Liver (tissue), 9 donors: ENCODE results near the gene ZNF562. TPM values are rescaled to one million over a fixed set of nuclear protein-coding genes. Genes with fewer than 3 reads are reported as not detected.

Experiments
- DNase-seq: peaks from one replicate; pipeline ENCODE4 v3.0.0-alpha.2; 2017; ENCODE audit warnings: low spot score
- H3K27ac ChIP-seq, 2 donors: one replicate each; pipeline ENCODE4 v1.7.0; 2013; ENCODE audit warnings: inconsistent platforms in 2 of 2, low read length in 2 of 2, control low read depth in 1 of 2, low read depth in 1 of 2, mild to moderate bottlenecking in 1 of 2
- H3K27me3 ChIP-seq, 4 donors: one replicate each; pipeline versions ENCODE4 v1.6.1 to v1.7.0; 2013; ENCODE audit warnings: low read length in 3 of 4, inconsistent platforms in 1 of 4, mild to moderate bottlenecking in 1 of 4, moderate library complexity in 1 of 4; ENCODE audit not compliant: control insufficient read depth in 4 of 4, insufficient read depth in 4 of 4
- H3K36me3 ChIP-seq, 4 donors: one replicate each; pipeline versions ENCODE4 v1.6.1 to v1.7.0; 2013; ENCODE audit warnings: low read length in 3 of 4, mild to moderate bottlenecking in 3 of 4, low read depth in 1 of 4, moderate library complexity in 1 of 4; ENCODE audit not compliant: control insufficient read depth in 4 of 4, insufficient read depth in 3 of 4
- H3K4me1 ChIP-seq, 4 donors: one replicate each; pipeline versions ENCODE4 v1.6.1 to v1.7.0; 2013; ENCODE audit warnings: low read length in 3 of 4, mild to moderate bottlenecking in 3 of 4, moderate library complexity in 1 of 4; ENCODE audit not compliant: control insufficient read depth in 4 of 4, insufficient read depth in 4 of 4
- H3K4me3 ChIP-seq, 3 donors: one replicate each; pipeline versions ENCODE4 v1.6.1 to v1.7.0; 2013; ENCODE audit warnings: low read length in 3 of 3, control low read depth in 1 of 3, low read depth in 1 of 3, mild to moderate bottlenecking in 1 of 3
- H3K9ac ChIP-seq, 2 donors: one replicate each; pipeline ENCODE4 v1.7.0; 2013; ENCODE audit warnings: low read length in 2 of 2, mild to moderate bottlenecking in 2 of 2, moderate library complexity in 2 of 2, control low read depth in 1 of 2, low read depth in 1 of 2
- H3K9me3 ChIP-seq, 4 donors: one replicate each; pipeline versions ENCODE4 v1.6.1 to v1.7.0; 2013; ENCODE audit warnings: low read length in 3 of 4; ENCODE audit not compliant: control insufficient read depth in 4 of 4
- ATF3 ChIP-seq: IDR thresholded peaks from 2 replicates; pipeline ENCODE4 v1.6.1; 2016; ENCODE audit warnings: antibody characterized with exemption
- CTCF ChIP-seq: fragments of 150-350 bp; IDR thresholded peaks from 2 replicates; pipeline ENCODE4 v1.5.1; 2017; ENCODE audit warnings: improper control_type of control experiment, low read depth, low read length; ENCODE audit not compliant: missing input control
- EGR1 ChIP-seq, 2 donors: IDR thresholded peaks; 2 replicates each; pipeline ENCODE4 v1.6.1; 2016 to 2018; ENCODE audit warnings: antibody characterized with exemption in 2 of 2, low read depth in 2 of 2
- GABPA ChIP-seq, 2 donors: IDR thresholded peaks in 1 of 2; conservative IDR thresholded peaks in 1 of 2; 2 replicates each; pipeline ENCODE4 v1.6.1; 2016; ENCODE audit warnings: antibody characterized with exemption in 2 of 2, mild to moderate bottlenecking in 1 of 2, moderate library complexity in 1 of 2
- JUND ChIP-seq, 2 donors: IDR thresholded peaks; 2 replicates each; pipeline ENCODE4 v1.6.1; 2016; ENCODE audit warnings: antibody characterized with exemption in 2 of 2
- RAD21 ChIP-seq, 2 donors: IDR thresholded peaks; 2 replicates each; pipeline ENCODE4 v1.6.1; 2016; ENCODE audit warnings: antibody characterized with exemption in 2 of 2, mild to moderate bottlenecking in 2 of 2
- SP1 ChIP-seq: IDR thresholded peaks from 2 replicates; pipeline ENCODE4 v1.6.1; 2018; ENCODE audit warnings: antibody characterized with exemption, mild to moderate bottlenecking
- ZBTB33 ChIP-seq: IDR thresholded peaks from 2 replicates; pipeline ENCODE4 v1.6.1; 2016; ENCODE audit warnings: antibody characterized with exemption
- WGBS: extraction: QIAGEN DNeasy Blood & Tissue Kit; methylation state at CpG from one replicate; pipeline ENCODE4 v1.1.7; 2013; 5-methylcytosine and 5-hydroxymethylcytosine counted together
- polyA plus RNA-seq, 2 donors: library from polyadenylated mRNA; stranded (reverse) in 1 of 2; unstranded in 1 of 2; fragments of 200-250 nt in 1 of 2; fragments of >200 nt in 1 of 2; fragmentation: Nextera tagmentation in 1 of 2; extraction: Ambion mirVana in 1 of 2; gene quantifications; one replicate each; pipeline versions ENCODE4 v1.2.1 to v1.2.3, GENCODE V29; 2013 to 2015
- total RNA-seq, 2 donors: library from RNA; depleted of rRNA; stranded (reverse); fragments of >200 nt; gene quantifications; one replicate each; pipeline ENCODE4 v1.2.3, GENCODE V29; 2014
- donor health status: healthy.
- donor health status: healthy.
- donor health status: healthy.
- donor health status: healthy.
- donor health status: healthy.

ZNF562 gene
- total and polyA plus RNA-seq, 4 donors: 4.1 to 14.9 (median 9.0) TPM

GRCh38 chr19:9597027-9597426, 77.9 kb downstream of the ZNF562 start:
- no peak overlapping the region for H3K4me3 ChIP-seq
- 84% methylated on average over 3 of the region's 3 CpGs for WGBS
- TF ChIP-seq RAD21 (IDR thresholded peaks at IDR 0.05) (no peak), SP1 (no peak), ATF3 (no peak), CTCF (no peak), GABPA (IDR thresholded peaks at IDR 0.05 in 1 of 2, conservative IDR thresholded peaks at IDR 0.05 in 1 of 2) (no peak), EGR1 (IDR thresholded peaks at IDR 0.05; ENCODE audit: low read depth in 2 of 2) (no peak), JUND (IDR thresholded peaks at IDR 0.05) (no peak), ZBTB33 (no peak)
- no peak for DNase-seq
- no peaks in the 10 kb centered on the region for H3K27me3 ChIP-seq
- no peaks in the 10 kb centered on the region for H3K4me1 ChIP-seq
- no peaks in the 10 kb centered on the region for H3K36me3 ChIP-seq
- H3K27ac ChIP-seq: no peak overlapping the region
- H3K9ac ChIP-seq: no peak overlapping the region
- H3K9me3 ChIP-seq: peaks cover 0 to 13% (median 6%) of the 10 kb centered on the region in 4 donors

Other genes with a start within 250 kb of the ZNF562 start
- gene ZNF266, start 239.5 kb downstream of the ZNF562 start, total RNA-seq: 10 to 100 TPM; 11.5 to 14.1 TPM
- gene ZNF266, start 239.5 kb downstream of the ZNF562 start, polyA plus RNA-seq: 1 to 10 TPM; 3.2 to 4.9 TPM
- not detected for gene ZNF560, start 176.5 kb downstream of the ZNF562 start, total RNA-seq
- gene ZNF560, start 176.5 kb downstream of the ZNF562 start, polyA plus RNA-seq: not detected
- gene ZNF426, start 136.5 kb downstream of the ZNF562 start, total RNA-seq: 1 to 10 TPM; 4.4 to 6.8 TPM
- gene ZNF426, start 136.5 kb downstream of the ZNF562 start, polyA plus RNA-seq: 1 to 10 TPM in 1 of 2 donors, under 1 TPM in 1; 0.75 to 1.3 TPM
- 10 to 100 TPM; 19.8 to 23.5 TPM for gene ZNF121, start 90.6 kb downstream of the ZNF562 start, total RNA-seq
- gene ZNF121, start 90.6 kb downstream of the ZNF562 start, polyA plus RNA-seq: 1 to 10 TPM; 1.7 to 3.7 TPM
- gene ZNF561, start 53.9 kb downstream of the ZNF562 start, total RNA-seq: 10 to 100 TPM; 14.3 to 26.8 TPM
- gene ZNF561, start 53.9 kb downstream of the ZNF562 start, polyA plus RNA-seq: 10 to 100 TPM in 1 of 2 donors, 1 to 10 TPM in 1; 8.5 to 11.5 TPM
- 1 to 10 TPM; 6.6 to 9.4 TPM for gene ZNF846, start 93.6 kb upstream of the ZNF562 start, total RNA-seq
- 1 to 10 TPM; 1.6 to 6.7 TPM for gene ZNF846, start 93.6 kb upstream of the ZNF562 start, polyA plus RNA-seq
- gene FBXL12, start 144.0 kb upstream of the ZNF562 start, total RNA-seq: 10 to 100 TPM; 10.2 to 10.3 TPM
- gene FBXL12, start 144.0 kb upstream of the ZNF562 start, polyA plus RNA-seq: 10 to 100 TPM in 1 of 2 donors, 1 to 10 TPM in 1; 10.0 to 11.7 TPM
- gene UBL5, start 152.8 kb upstream of the ZNF562 start, total RNA-seq: 100 to 1,000 TPM; 155 to 157 TPM
- gene UBL5, start 152.8 kb upstream of the ZNF562 start, polyA plus RNA-seq: 100 to 1,000 TPM; 252 to 339 TPM
- 10 to 100 TPM; 35.7 to 44.1 TPM for gene PIN1, start 160.2 kb upstream of the ZNF562 start, total RNA-seq
- 10 to 100 TPM; 34.4 to 51.3 TPM for gene PIN1, start 160.2 kb upstream of the ZNF562 start, polyA plus RNA-seq